Thyroid gland (tissue), 4 donors: ENCODE results near the gene SLC8A2. TPM values are rescaled to one million over a fixed set of nuclear protein-coding genes. Genes with fewer than 3 reads are reported as not detected.
A peak's percentile ranks its signal among the peaks of the same experiment; 100 is the strongest.

Experiments used
- DNase-seq, 2 donors: peaks; one replicate each; pipeline ENCODE4 v3.0.0-alpha.2; 2019
- H3K27ac ChIP-seq, 3 donors: fragments of 200-600 bp; sonication (generic); 1 replicate in 2 of 3; 2 replicates in 1 of 3; pipeline ENCODE4 v1.5.1; 2016 to 2019; ENCODE audit warnings: mild to moderate bottlenecking in 1 of 3, moderate library complexity in 1 of 3
- H3K27me3 ChIP-seq: fragments of 200-600 bp; sonication (generic); one replicate; pipeline ENCODE4 v1.5.1; 2019
- H3K36me3 ChIP-seq, 2 donors: fragments of 200-600 bp; sonication (generic); one replicate each; pipeline ENCODE4 v1.5.1; 2016 to 2019
- H3K4me1 ChIP-seq, 2 donors: fragments of 200-600 bp; sonication (generic); one replicate each; pipeline ENCODE4 v1.5.1; 2017 to 2019
- H3K4me3 ChIP-seq, 3 donors: fragments of 200-600 bp; sonication (generic); replicated peaks in 1 of 3; 1 replicate in 2 of 3; 2 replicates in 1 of 3; pipeline ENCODE4 v1.5.1; 2016; ENCODE audit warnings: mild to moderate bottlenecking in 1 of 3
- H3K9me3 ChIP-seq: fragments of 200-600 bp; sonication (generic); one replicate; pipeline ENCODE4 v1.5.1; 2017
- POLR2A ChIP-seq, 2 donors: fragments of 450-650 bp; IDR thresholded peaks; one replicate each; pipeline ENCODE4 v1.6.1; 2017; ENCODE audit warnings: antibody characterized with exemption in 2 of 2, mild to moderate bottlenecking in 2 of 2, moderate library complexity in 1 of 2
- WGBS, 2 donors: methylation state at CpG; one replicate each; pipeline ENCODE4 v1.1.5; 2017; 5-methylcytosine and 5-hydroxymethylcytosine counted together
- intact Hi-C: fragments of 100-400 bp; cut with DNase I; formaldehyde crosslinking; loops from one replicate; pipeline ENCODE4 v1.15.1; 2023
- total RNA-seq, 4 donors: library from RNA; depleted of rRNA; stranded (reverse); fragments of >200 nt; gene quantifications; one replicate each; pipeline ENCODE4 v1.2.3, GENCODE V29; 2016
- TF ChIP-seq, protein P1 (sequence below), 6 experiments: fragments of 200-600 bp in 3 of 6; fragments of 450-650 bp in 3 of 6; sonication (generic) in 3 of 6; IDR thresholded peaks; one replicate each; pipeline ENCODE4 v1.5.1; 2016 to 2019; ENCODE audit warnings: antibody characterized with exemption in 6 of 6, mild to moderate bottlenecking in 2 of 6, inconsistent platforms in 1 of 6, moderate library complexity in 1 of 6

The SLC8A2 gene
- total RNA-seq, 4 donors from 2014 or later: 0.29 to 0.59 TPM; not detected in 2

DNA sequence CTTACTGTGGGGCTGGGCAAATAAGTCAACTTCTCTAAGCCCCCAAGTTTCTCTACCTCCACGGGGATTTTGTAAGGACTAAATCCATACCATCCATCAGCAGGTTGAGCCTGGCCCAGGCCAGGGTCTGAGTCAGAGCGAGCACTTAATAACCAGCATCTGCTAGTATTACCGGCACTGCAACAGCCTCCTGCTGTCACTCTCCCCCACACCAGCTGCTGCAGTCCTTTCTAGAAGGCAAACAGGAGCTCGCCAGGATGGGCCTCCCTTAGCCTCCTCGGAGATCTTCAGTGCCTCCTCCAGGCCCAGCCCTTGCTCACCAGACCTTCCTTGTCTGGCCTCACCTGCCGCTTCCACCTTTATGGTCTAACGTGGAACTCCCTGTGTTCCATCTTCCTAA, 40.0 kb upstream of the SLC8A2 start:
- Histone ChIP-seq H3K27ac (peak overlapping the region in 2 of 3 donors; percentile 75 to 92), H3K4me3 (no peak overlapping the region), H3K4me1 (peaks cover 70 to 75% of the 10 kb centered on the region in 2 donors), H3K27me3 (no peaks in the 10 kb centered on the region), H3K9me3 (no peaks in the 10 kb centered on the region), H3K36me3 (no peaks in the 10 kb centered on the region)
- TF ChIP-seq, protein P1, sequence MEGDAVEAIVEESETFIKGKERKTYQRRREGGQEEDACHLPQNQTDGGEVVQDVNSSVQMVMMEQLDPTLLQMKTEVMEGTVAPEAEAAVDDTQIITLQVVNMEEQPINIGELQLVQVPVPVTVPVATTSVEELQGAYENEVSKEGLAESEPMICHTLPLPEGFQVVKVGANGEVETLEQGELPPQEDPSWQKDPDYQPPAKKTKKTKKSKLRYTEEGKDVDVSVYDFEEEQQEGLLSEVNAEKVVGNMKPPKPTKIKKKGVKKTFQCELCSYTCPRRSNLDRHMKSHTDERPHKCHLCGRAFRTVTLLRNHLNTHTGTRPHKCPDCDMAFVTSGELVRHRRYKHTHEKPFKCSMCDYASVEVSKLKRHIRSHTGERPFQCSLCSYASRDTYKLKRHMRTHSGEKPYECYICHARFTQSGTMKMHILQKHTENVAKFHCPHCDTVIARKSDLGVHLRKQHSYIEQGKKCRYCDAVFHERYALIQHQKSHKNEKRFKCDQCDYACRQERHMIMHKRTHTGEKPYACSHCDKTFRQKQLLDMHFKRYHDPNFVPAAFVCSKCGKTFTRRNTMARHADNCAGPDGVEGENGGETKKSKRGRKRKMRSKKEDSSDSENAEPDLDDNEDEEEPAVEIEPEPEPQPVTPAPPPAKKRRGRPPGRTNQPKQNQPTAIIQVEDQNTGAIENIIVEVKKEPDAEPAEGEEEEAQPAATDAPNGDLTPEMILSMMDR (IDR thresholded peaks at IDR 0.05): no peak
- DNase-seq: no peak
- WGBS, 2 donors: 86 to 88% methylated on average over 7 of the region's 7 CpGs
- intact Hi-C loops: loop anchor here (10.0 kb wide), 1 partner anchor 77 kb away; no protein-coding TSS in a partner anchor

DNA sequence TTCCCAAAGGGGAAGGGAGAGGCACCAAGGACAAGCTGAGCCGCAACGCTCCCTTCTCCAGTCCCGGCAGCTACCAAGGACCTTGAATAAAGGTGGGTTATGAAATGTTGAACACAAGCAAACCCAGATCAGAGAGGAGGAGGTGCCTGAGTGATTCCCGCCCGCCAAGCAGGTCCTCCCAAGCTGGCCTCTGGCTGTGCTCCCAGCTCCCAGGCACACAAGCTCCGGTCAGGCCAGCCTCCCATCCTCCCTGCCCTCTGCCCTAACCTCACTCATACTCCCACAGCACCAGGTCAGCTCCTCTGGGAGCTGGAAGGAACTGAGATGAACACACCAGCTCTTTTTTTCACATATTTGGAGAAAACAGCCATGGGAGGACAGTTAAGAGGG, 39.4 kb upstream of the SLC8A2 start:
- no peak for TF ChIP-seq POLR2A (IDR thresholded peaks at IDR 0.05)
- TF ChIP-seq, protein P1 (IDR thresholded peaks at IDR 0.05): no peak
- WGBS, 2 donors: 81% methylated on average over 6 of the region's 6 CpGs; no CpG with 5 or more reads in 1 of the 2 donors
- H3K4me1 ChIP-seq: peaks cover 71 to 77% of the 10 kb centered on the region in 2 donors
- no peaks in the 10 kb centered on the region for H3K9me3 ChIP-seq
- peak overlapping the region; percentile 16 to 92 (median 75) for H3K27ac ChIP-seq
- intact Hi-C loops: loop anchor here (10.0 kb wide), 1 partner anchor 76 kb away; no protein-coding TSS in a partner anchor
- no peaks in the 10 kb centered on the region for H3K36me3 ChIP-seq
- DNase-seq: peak in 1 of 2 donors; percentile 33
- H3K27me3 ChIP-seq: no peaks in the 10 kb centered on the region
- no peak overlapping the region for H3K4me3 ChIP-seq

DNA sequence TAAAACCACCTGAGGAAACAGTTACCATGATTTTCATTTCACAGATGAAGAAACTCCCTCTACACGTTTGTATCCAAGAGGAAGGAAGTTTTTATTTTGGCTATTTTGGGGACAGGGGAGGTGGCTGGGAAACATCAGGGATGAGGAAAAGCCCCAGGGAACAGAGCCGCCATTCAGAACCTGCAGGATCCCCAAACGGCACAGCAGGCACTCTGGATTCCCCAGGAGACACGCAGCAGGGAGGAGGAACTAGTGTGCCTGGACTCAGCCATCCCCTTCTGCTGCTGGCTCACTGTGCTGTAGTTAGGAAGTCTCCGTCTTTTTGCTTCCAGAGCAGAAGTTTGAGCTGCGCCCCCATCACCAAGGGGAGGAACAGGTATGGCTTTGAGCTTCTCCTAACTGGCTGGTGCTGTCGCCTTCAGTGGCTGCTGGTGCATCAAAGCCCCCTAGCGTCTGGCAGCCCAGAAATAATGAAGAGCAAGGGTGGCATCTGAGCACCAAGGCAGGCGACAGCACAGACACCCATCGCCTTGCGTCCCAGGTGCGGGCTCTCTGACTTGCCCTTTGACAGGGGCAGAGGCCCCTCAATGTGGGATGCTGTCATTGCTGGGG, 38.9 kb upstream of the SLC8A2 start:
- H3K36me3 ChIP-seq: no peaks in the 10 kb centered on the region
- H3K27ac ChIP-seq: peak overlapping the region; percentile 39 to 92 (median 75)
- H3K4me1 ChIP-seq: peaks cover 69 to 72% of the 10 kb centered on the region in 2 donors
- no peaks in the 10 kb centered on the region for H3K27me3 ChIP-seq
- intact Hi-C loops: loop anchor here (10.0 kb wide), 1 partner anchor 76 kb away; no protein-coding TSS in a partner anchor
- 69 to 79% methylated on average over 9 to 10 of the region's 12 CpGs for WGBS, 2 donors
- H3K9me3 ChIP-seq: no peaks in the 10 kb centered on the region
- H3K4me3 ChIP-seq: no peak overlapping the region
- TF ChIP-seq, protein P1 (IDR thresholded peaks at IDR 0.05): no peak
- TF ChIP-seq POLR2A (IDR thresholded peaks at IDR 0.05): no peak
- no peak for DNase-seq

DNA sequence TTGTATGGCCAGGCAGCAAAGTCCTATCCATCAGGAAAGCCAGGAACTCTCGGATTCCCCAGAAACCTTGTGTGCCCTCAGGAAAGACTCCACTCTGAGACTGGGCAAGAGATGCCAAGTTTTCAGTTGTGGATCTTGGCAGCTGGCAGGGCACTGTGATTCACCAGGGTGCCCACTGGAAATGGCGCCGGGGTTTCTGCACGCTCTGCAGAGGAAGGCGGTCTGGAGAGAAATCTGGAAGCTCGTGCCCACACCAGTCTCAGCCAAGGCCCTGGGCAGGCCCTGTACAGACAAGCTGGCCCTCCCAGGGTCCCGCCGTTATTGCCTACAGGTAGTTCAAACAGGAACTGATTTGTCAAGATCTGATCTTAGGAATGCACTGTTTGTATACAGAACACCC, 38.3 kb upstream of the SLC8A2 start:
- Histone ChIP-seq H3K27me3 (no peaks in the 10 kb centered on the region), H3K27ac (peak overlapping the region; percentile 75 to 92 (median 79)), H3K36me3 (peaks cover 0 to 2% of the 10 kb centered on the region in 2 donors), H3K9me3 (no peaks in the 10 kb centered on the region), H3K4me3 (no peak overlapping the region), H3K4me1 (peaks cover 67 to 71% of the 10 kb centered on the region in 2 donors)
- DNase-seq: peak; percentile 86 to 92
- TF ChIP-seq, protein P1 (IDR thresholded peaks at IDR 0.05): no peak
- peak in 1 of 2 donors; percentile 20 for TF ChIP-seq POLR2A (IDR thresholded peaks at IDR 0.05)
- WGBS, 2 donors: 43 to 44% methylated on average over 6 to 8 of the region's 8 CpGs
- intact Hi-C loops: loop anchor here (5.0 to 10.0 kb wide), 2 partner anchors 75 to 102 kb away; no protein-coding TSS in a partner anchor

DNA sequence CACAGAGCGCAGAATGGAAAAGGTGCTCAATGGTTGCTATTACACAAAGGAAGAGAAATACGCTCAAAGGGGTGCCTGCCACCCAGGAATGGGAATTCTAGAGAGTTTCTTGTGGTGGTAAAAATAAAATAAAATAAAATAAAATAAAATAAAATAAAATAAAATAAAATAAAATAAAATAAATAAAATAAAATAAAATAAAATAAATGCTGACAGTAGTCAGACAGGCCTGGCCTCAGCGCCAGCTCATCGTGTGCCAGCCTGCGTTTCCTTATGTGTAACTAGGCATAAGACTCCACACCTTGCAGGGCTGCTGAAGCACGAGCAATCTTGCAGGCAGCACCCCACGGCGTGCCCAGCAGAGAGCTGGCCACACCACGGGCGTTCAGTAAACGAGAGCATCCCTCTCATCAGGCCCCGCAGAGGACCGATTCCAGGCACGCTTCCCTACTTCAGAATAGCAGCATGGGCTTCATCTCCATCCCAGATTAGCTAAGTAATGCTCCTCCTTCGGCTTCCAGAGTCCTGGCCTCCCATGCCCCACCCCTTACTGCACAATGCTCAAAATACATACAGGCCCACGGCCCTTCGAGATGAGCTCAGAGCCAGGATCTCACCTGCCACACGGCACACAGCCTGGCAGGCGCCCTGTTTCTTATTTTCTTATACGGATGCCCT, 37.6 kb upstream of the SLC8A2 start:
- H3K27ac ChIP-seq: peak overlapping the region; percentile 75 to 92 (median 79)
- no peak overlapping the region for H3K4me3 ChIP-seq
- peaks cover 67 to 71% of the 10 kb centered on the region in 2 donors for H3K4me1 ChIP-seq
- H3K27me3 ChIP-seq: no peaks in the 10 kb centered on the region
- no peaks in the 10 kb centered on the region for H3K9me3 ChIP-seq
- 89 to 92% methylated on average over 20 of the region's 20 CpGs for WGBS, 2 donors
- intact Hi-C loops: loop anchor here (5.0 kb wide), 1 partner anchor 103 kb away; no protein-coding TSS in a partner anchor
- DNase-seq: no peak
- TF ChIP-seq POLR2A (IDR thresholded peaks at IDR 0.05): no peak
- TF ChIP-seq, protein P1 (IDR thresholded peaks at IDR 0.05): no peak
- peaks cover 0 to 6% of the 10 kb centered on the region in 2 donors for H3K36me3 ChIP-seq
